ENCODE data around the gene CTSZ. TPM values are rescaled to one million over a fixed set of nuclear protein-coding genes. Genes with fewer than 3 reads are reported as not detected.

The CTSZ gene
- total and polyA plus RNA-seq, 10 of the 15 experiments (the other 5 are each of a cell fraction or from before 2014, with no cell fraction given): 6.0 to 301 (median 154) TPM

DNA sequence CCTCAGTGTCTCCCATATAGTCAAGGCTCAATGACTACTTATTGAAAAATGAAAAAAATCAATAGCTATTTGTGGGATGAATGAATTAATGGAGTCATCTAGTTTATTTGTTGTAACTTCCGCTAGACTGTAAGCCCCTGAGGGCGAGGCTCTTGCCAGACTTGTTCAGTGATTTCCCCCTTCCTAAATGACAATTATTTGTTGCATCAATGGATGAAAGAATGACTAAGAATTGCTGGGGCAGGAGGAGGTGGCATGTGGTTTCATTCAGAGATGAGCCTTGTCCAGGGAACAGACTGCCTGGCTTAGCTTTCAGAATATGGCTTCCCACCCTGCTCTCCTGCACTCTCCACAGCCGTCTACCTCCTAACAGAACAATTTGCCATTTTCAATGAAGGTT lies 36.6 kb upstream of the CTSZ start:
- ChIA-PET CTCF (interaction anchor here (0.6 to 1.5 kb wide), 4 partner anchors 13 to 171 kb away, joined by 3 to 6 read pairs (median 4); no protein-coding TSS in a partner anchor), SMC1A (ENCODE audit: uncharacterized antibody, unreplicated experiment) (interaction anchor here (0.8 to 1.3 kb wide), 4 partner anchors 12 to 138 kb away, joined by 3 to 6 read pairs (median 4); partner anchors contain the start of gene ATP5F1E), POLR2A (interaction anchor here (0.9 to 4.3 kb wide), 4 partner anchors 8 to 136 kb away, joined by 4 to 40 read pairs (median 8); partner anchors contain the start of gene ATP5F1E), RAD21 (ENCODE audit: unreplicated experiment) (interaction anchor here (1.0 to 1.3 kb wide), 5 partner anchors 11 to 157 kb away, joined by 3 to 6 read pairs (median 3); partner anchors contain the start of gene ATP5F1E)
- FAIRE-seq: no peak
- Histone ChIP-seq H3K4me2 (ENCODE audit: control insufficient read depth, insufficient read depth) (peak overlapping the region; percentile 98; the same call in 1 of the 2 replicates), H3K9ac (ENCODE audit: control insufficient read depth, insufficient read depth, low read length) (no peak overlapping the region), H4K20me1 (ENCODE audit: control insufficient read depth, insufficient read depth) (no peaks in the 10 kb centered on the region; the same call in 1 of the 2 replicates), H2AFZ (ENCODE audit: control insufficient read depth, low read depth, low read length) (peak overlapping the region; percentile 51), H3K27me3 (replicated peaks in 1 of 2; ENCODE audit: control insufficient read depth in 2 of 2, insufficient read depth in 2 of 2, low read length in 1 of 2) (no peaks in the 10 kb centered on the region), H3K4me3 (0 out of 2 replicates have a peak overlapping the region, but pooled peaks have one; percentile 70), H3K36me3 (ENCODE audit: control insufficient read depth in 2 of 2, insufficient read depth in 2 of 2, low read length in 1 of 2) (peaks cover 0 to 3% of the 10 kb centered on the region in 2 experiments; a peak in 1 of 4 replicates), H3K9me3 (replicated peaks; ENCODE audit: control insufficient read depth, insufficient read depth, low read length) (no peaks in the 10 kb centered on the region), H3K27ac (ENCODE audit: control insufficient read depth, insufficient read depth) (no peak overlapping the region), H3K79me2 (ENCODE audit: control insufficient read depth, insufficient read depth, low read length) (peaks cover 42% of the 10 kb centered on the region), H3K4me1 (ENCODE audit: control insufficient read depth, insufficient read depth, low read length) (peaks cover 13% of the 10 kb centered on the region)
- no peak for ATAC-seq
- no TSS peak for BruUV-seq (replicated peaks)
- in situ Hi-C loops (cut with MboI) (loop anchor here (10.0 kb wide), 1 partner anchor 389 kb away; the partner anchor contains the start of gene STX16), intact Hi-C loops (cut with micrococcal nuclease; ENCODE audit: unreplicated experiment) (no loop called here)
- TF ChIP-seq RFX5 (IDR thresholded peaks at IDR 0.05; ENCODE audit: low read depth, low read length) (no peak), POU2F2 (IDR thresholded peaks at IDR 0.05; ENCODE audit: borderline replicate concordance, low read depth, low read length) (no peak), ZZZ3 (IDR thresholded peaks at IDR 0.05; ENCODE audit: control insufficient read depth, insufficient read length, low read depth) (no peak), TAF1 (IDR thresholded peaks at IDR 0.05; ENCODE audit: borderline replicate concordance, low read depth, low read length) (no peak), SP1 (IDR thresholded peaks at IDR 0.05; ENCODE audit: low read depth, low read length) (no peak), SPI1 (IDR thresholded peaks at IDR 0.05; ENCODE audit: borderline replicate concordance, insufficient read depth, low read depth, low read length) (no peak), LARP7 (IDR thresholded peaks at IDR 0.05) (no peak), SMAD1 (IDR thresholded peaks at IDR 0.05; ENCODE audit: low read depth, partially characterized antibody) (no peak), MYC (IDR thresholded peaks at IDR 0.05; ENCODE audit: insufficient read depth, insufficient read length, insufficient replicate concordance, low read length, severe bottlenecking) (no peak), GABPA (IDR thresholded peaks at IDR 0.05; ENCODE audit: low read depth) (no peak)
- TF ChIP-seq, protein P1, sequence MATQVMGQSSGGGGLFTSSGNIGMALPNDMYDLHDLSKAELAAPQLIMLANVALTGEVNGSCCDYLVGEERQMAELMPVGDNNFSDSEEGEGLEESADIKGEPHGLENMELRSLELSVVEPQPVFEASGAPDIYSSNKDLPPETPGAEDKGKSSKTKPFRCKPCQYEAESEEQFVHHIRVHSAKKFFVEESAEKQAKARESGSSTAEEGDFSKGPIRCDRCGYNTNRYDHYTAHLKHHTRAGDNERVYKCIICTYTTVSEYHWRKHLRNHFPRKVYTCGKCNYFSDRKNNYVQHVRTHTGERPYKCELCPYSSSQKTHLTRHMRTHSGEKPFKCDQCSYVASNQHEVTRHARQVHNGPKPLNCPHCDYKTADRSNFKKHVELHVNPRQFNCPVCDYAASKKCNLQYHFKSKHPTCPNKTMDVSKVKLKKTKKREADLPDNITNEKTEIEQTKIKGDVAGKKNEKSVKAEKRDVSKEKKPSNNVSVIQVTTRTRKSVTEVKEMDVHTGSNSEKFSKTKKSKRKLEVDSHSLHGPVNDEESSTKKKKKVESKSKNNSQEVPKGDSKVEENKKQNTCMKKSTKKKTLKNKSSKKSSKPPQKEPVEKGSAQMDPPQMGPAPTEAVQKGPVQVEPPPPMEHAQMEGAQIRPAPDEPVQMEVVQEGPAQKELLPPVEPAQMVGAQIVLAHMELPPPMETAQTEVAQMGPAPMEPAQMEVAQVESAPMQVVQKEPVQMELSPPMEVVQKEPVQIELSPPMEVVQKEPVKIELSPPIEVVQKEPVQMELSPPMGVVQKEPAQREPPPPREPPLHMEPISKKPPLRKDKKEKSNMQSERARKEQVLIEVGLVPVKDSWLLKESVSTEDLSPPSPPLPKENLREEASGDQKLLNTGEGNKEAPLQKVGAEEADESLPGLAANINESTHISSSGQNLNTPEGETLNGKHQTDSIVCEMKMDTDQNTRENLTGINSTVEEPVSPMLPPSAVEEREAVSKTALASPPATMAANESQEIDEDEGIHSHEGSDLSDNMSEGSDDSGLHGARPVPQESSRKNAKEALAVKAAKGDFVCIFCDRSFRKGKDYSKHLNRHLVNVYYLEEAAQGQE (IDR thresholded peaks at IDR 0.05; ENCODE audit: low read depth, low read length): no peak
- TF ChIP-seq, protein P2, sequence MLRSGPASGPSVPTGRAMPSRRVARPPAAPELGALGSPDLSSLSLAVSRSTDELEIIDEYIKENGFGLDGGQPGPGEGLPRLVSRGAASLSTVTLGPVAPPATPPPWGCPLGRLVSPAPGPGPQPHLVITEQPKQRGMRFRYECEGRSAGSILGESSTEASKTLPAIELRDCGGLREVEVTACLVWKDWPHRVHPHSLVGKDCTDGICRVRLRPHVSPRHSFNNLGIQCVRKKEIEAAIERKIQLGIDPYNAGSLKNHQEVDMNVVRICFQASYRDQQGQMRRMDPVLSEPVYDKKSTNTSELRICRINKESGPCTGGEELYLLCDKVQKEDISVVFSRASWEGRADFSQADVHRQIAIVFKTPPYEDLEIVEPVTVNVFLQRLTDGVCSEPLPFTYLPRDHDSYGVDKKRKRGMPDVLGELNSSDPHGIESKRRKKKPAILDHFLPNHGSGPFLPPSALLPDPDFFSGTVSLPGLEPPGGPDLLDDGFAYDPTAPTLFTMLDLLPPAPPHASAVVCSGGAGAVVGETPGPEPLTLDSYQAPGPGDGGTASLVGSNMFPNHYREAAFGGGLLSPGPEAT (IDR thresholded peaks at IDR 0.05; ENCODE audit: low read depth): no peak
- TF ChIP-seq, protein P3, sequence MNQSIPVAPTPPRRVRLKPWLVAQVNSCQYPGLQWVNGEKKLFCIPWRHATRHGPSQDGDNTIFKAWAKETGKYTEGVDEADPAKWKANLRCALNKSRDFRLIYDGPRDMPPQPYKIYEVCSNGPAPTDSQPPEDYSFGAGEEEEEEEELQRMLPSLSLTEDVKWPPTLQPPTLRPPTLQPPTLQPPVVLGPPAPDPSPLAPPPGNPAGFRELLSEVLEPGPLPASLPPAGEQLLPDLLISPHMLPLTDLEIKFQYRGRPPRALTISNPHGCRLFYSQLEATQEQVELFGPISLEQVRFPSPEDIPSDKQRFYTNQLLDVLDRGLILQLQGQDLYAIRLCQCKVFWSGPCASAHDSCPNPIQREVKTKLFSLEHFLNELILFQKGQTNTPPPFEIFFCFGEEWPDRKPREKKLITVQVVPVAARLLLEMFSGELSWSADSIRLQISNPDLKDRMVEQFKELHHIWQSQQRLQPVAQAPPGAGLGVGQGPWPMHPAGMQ (IDR thresholded peaks at IDR 0.05; ENCODE audit: borderline replicate concordance): no peak
- TF ChIP-seq, protein P4, sequence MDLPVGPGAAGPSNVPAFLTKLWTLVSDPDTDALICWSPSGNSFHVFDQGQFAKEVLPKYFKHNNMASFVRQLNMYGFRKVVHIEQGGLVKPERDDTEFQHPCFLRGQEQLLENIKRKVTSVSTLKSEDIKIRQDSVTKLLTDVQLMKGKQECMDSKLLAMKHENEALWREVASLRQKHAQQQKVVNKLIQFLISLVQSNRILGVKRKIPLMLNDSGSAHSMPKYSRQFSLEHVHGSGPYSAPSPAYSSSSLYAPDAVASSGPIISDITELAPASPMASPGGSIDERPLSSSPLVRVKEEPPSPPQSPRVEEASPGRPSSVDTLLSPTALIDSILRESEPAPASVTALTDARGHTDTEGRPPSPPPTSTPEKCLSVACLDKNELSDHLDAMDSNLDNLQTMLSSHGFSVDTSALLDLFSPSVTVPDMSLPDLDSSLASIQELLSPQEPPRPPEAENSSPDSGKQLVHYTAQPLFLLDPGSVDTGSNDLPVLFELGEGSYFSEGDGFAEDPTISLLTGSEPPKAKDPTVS (IDR thresholded peaks at IDR 0.05; ENCODE audit: low read depth, low read length): no peak
- DNase-seq (ENCODE audit: low read depth, low spot score): no peak
- 2% methylated on average over 3 of the region's 3 CpGs for WGBS (ENCODE audit: insufficient coverage, insufficient replicate concordance, low lambda C conversion rate, missing lambda C conversion rate)

Measured in GM12878 (cell line).